Endothelial cell (in vitro differentiated cells): ENCODE results near the gene AWAT2. TPM values are rescaled to one million over a fixed set of nuclear protein-coding genes. Genes with fewer than 3 reads are reported as not detected.

Source experiments
- DNase-seq: peaks from one replicate; pipeline ENCODE4 v3.0.0; 2021; ENCODE audit warnings: low spot score
- H3K27ac Mint-ChIP-seq: one replicate; pipeline ENCODE4 v1.8.0; 2021; ENCODE audit warnings: mixed read lengths, inconsistent platforms; ENCODE audit not compliant: unreplicated experiment
- H3K27me3 Mint-ChIP-seq: one replicate; pipeline ENCODE4 v1.8.0; 2021; ENCODE audit warnings: mild to moderate bottlenecking, moderate library complexity, mixed read lengths, inconsistent platforms; ENCODE audit not compliant: unreplicated experiment
- H3K36me3 Mint-ChIP-seq: one replicate; pipeline ENCODE4 v1.8.0; 2021; ENCODE audit warnings: mild to moderate bottlenecking, low read depth, mixed read lengths, inconsistent platforms; ENCODE audit not compliant: unreplicated experiment
- H3K4me1 Mint-ChIP-seq: one replicate; pipeline ENCODE4 v1.8.0; 2021; ENCODE audit warnings: mild to moderate bottlenecking, mixed read lengths, inconsistent platforms; ENCODE audit not compliant: unreplicated experiment
- H3K4me3 Mint-ChIP-seq: one replicate; pipeline ENCODE4 v1.8.0; 2021; ENCODE audit warnings: mild to moderate bottlenecking, mixed read lengths, inconsistent platforms; ENCODE audit not compliant: unreplicated experiment
- H3K9me3 Mint-ChIP-seq: one replicate; pipeline ENCODE4 v1.8.0; 2021; ENCODE audit warnings: mixed read lengths, inconsistent platforms; ENCODE audit not compliant: unreplicated experiment
- CTCF ChIP-seq: fragments of 200-600 bp; sonication (generic); IDR thresholded peaks from one replicate; pipeline ENCODE4 v1.5.0; 2021; ENCODE audit warnings: antibody characterized with exemption; ENCODE audit not compliant: unreplicated experiment
- total RNA-seq: library from RNA; stranded (reverse); fragmentation: NEBNext Ultra II Directional; extraction: Animal tissue kit (Norgen Biotek cat#: 25700); gene quantifications from one replicate; pipeline ENCODE4 v1.2.1, GENCODE V29; 2021; ENCODE audit not compliant: unreplicated experiment

The AWAT2 gene
- total RNA-seq, 1 donor from 2014 or later = not detected

- H3K27ac Mint-ChIP-seq = no peak overlapping the region
- DNase-seq = no peak
- H3K36me3 Mint-ChIP-seq = no peaks in the 10 kb centered on the region
- H3K27me3 Mint-ChIP-seq = no peaks in the 10 kb centered on the region
- no peaks in the 10 kb centered on the region for H3K9me3 Mint-ChIP-seq
- no peak overlapping the region for H3K4me3 Mint-ChIP-seq
- TF ChIP-seq CTCF = no peak
- no peaks in the 10 kb centered on the region for H3K4me1 Mint-ChIP-seq
Observed at GRCh38 chrX:70066646-70067045, 16.9 kb upstream of the AWAT2 start.

GRCh38 chrX:70062961-70063550 is 13.3 kb upstream of the AWAT2 start:
- no peaks in the 10 kb centered on the region for H3K9me3 Mint-ChIP-seq
- peaks cover 2% of the 10 kb centered on the region for H3K27me3 Mint-ChIP-seq
- H3K36me3 Mint-ChIP-seq = no peaks in the 10 kb centered on the region
- DNase-seq = no peak
- no peak overlapping the region for H3K4me3 Mint-ChIP-seq
- no peak overlapping the region for H3K27ac Mint-ChIP-seq
- H3K4me1 Mint-ChIP-seq = no peaks in the 10 kb centered on the region
- TF ChIP-seq CTCF = no peak

- Mint-ChIP-seq H3K4me3 (no peak within 1 kb of the TSS), H3K27ac (no peak within 1 kb of the TSS), H3K9me3 (no peaks in the 10 kb centered on the region), H3K36me3 (no peaks in the 10 kb centered on the region), H3K27me3 (peaks cover 2% of the 10 kb centered on the region), H3K4me1 (no peaks in the 10 kb centered on the region)
- no peak for DNase-seq
- no peak for TF ChIP-seq CTCF
Observed at GRCh38 chrX:70062076-70062475, 12.3 kb upstream of the AWAT2 start, which contains the start of gene OTUD6A. Gene OTUD6A (plus strand): TSS chrX:70062457. CDS start chrX:70062525, 68 bp downstream.

- H3K27ac Mint-ChIP-seq = no peak overlapping the region
- no peak for DNase-seq
- no peaks in the 10 kb centered on the region for H3K36me3 Mint-ChIP-seq
- no peaks in the 10 kb centered on the region for H3K27me3 Mint-ChIP-seq
- no peaks in the 10 kb centered on the region for H3K9me3 Mint-ChIP-seq
- H3K4me1 Mint-ChIP-seq = no peaks in the 10 kb centered on the region
- TF ChIP-seq CTCF = no peak
- H3K4me3 Mint-ChIP-seq = no peak overlapping the region
Observed at GRCh38 chrX:70054391-70054790, 4.7 kb upstream of the AWAT2 start.

GRCh38 chrX:70052895-70053615 is 3.3 kb upstream of the AWAT2 start:
- no peak for TF ChIP-seq CTCF
- no peak overlapping the region for H3K27ac Mint-ChIP-seq
- no peaks in the 10 kb centered on the region for H3K27me3 Mint-ChIP-seq
- H3K9me3 Mint-ChIP-seq = no peaks in the 10 kb centered on the region
- no peak overlapping the region for H3K4me3 Mint-ChIP-seq
- H3K4me1 Mint-ChIP-seq = no peaks in the 10 kb centered on the region
- no peak for DNase-seq
- no peaks in the 10 kb centered on the region for H3K36me3 Mint-ChIP-seq
